ENCODE results near the gene IFI44. TPM values are rescaled to one million over a fixed set of nuclear protein-coding genes. Genes with fewer than 3 reads are reported as not detected.

The IFI44 gene
- total RNA-seq, 2 donors from 2014 or later, result 10.0 to 13.5 TPM

DNA sequence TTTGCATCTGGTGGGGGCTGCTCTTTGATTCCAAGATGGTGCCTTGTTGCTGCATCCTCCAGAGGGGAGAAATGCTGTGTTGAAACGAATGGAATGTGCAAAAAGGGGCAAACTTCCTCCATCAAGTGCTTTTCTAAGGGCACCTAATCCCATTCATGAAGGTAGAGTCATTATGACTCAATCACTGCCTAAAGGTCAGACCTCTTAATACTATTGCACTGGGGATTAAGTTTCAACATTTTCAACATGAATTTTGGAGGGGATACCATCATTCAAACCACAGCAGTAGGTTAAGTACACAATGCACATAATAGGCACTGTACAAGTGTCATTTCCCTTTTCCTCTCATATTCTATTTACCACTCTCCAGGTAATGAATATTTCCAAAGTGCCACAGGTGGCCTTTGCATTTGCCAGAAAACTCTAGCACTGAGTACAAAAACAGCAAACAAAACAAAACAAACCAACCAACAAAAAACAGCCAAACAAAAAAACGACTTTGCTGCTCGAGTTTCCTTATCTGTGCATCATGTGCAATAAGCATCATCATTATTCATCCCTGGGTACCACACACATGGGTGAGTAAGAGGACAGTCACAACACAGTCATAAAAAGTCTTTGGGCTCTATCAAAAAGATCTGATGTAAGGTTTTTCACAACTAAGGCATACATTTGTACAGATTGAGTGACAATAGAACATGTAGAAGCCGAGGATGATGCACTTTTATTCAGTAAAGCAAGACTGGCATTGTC is 42.5 kb downstream of the IFI44 start:
- H3K36me3 Mint-ChIP-seq, result no peaks in the 10 kb centered on the region
- DNase-seq (ENCODE audit: low spot score) (no peak), ATAC-seq (no peak)
- H3K27ac Mint-ChIP-seq, result no peak overlapping the region
- no peak overlapping the region for H3K4me3 Mint-ChIP-seq
- peaks cover 6% of the 10 kb centered on the region for H3K9me3 Mint-ChIP-seq
- peaks cover 12 to 20% of the 10 kb centered on the region in 2 donors for H3K27me3 Mint-ChIP-seq
- no peaks in the 10 kb centered on the region for H3K4me1 Mint-ChIP-seq (ENCODE audit: low read depth in 2 of 2)

- Mint-ChIP-seq H3K36me3 (peaks cover 15% of the 10 kb centered on the region), H3K9me3 (peaks cover 14% of the 10 kb centered on the region), H3K27me3 (peaks cover 0 to 9% of the 10 kb centered on the region in 2 donors), H3K4me3 (no peak overlapping the region), H3K27ac (no peak overlapping the region), H3K4me1 (ENCODE audit: low read depth in 2 of 2) (no peaks in the 10 kb centered on the region)
- DNase-seq (ENCODE audit: low spot score) (no peak), ATAC-seq (no peak)
Observed at GRCh38 chr1:78699813-78700212, 50.2 kb downstream of the IFI44 start.

- Mint-ChIP-seq H3K4me3 (no peak overlapping the region), H3K4me1 (ENCODE audit: low read depth in 2 of 2) (no peaks in the 10 kb centered on the region), H3K27ac (no peak overlapping the region), H3K9me3 (peaks cover 12% of the 10 kb centered on the region), H3K36me3 (peaks cover 15% of the 10 kb centered on the region), H3K27me3 (peaks cover 0 to 9% of the 10 kb centered on the region in 2 donors)
- DNase-seq (ENCODE audit: low spot score) (no peak), ATAC-seq (peak in 1 of 2 donors; percentile 20)
Observed at GRCh38 chr1:78702426-78702825, 52.8 kb downstream of the IFI44 start.

- peaks cover 15% of the 10 kb centered on the region for H3K36me3 Mint-ChIP-seq
- no peak overlapping the region for H3K27ac Mint-ChIP-seq
- H3K4me3 Mint-ChIP-seq, result no peak overlapping the region
- no peaks in the 10 kb centered on the region for H3K4me1 Mint-ChIP-seq (ENCODE audit: low read depth in 2 of 2)
- DNase-seq (ENCODE audit: low spot score) (no peak), ATAC-seq (no peak)
- peaks cover 0 to 9% of the 10 kb centered on the region in 2 donors for H3K27me3 Mint-ChIP-seq
- H3K9me3 Mint-ChIP-seq, result peaks cover 9% of the 10 kb centered on the region
Observed at GRCh38 chr1:78703806-78704205, 54.2 kb downstream of the IFI44 start.

DNA sequence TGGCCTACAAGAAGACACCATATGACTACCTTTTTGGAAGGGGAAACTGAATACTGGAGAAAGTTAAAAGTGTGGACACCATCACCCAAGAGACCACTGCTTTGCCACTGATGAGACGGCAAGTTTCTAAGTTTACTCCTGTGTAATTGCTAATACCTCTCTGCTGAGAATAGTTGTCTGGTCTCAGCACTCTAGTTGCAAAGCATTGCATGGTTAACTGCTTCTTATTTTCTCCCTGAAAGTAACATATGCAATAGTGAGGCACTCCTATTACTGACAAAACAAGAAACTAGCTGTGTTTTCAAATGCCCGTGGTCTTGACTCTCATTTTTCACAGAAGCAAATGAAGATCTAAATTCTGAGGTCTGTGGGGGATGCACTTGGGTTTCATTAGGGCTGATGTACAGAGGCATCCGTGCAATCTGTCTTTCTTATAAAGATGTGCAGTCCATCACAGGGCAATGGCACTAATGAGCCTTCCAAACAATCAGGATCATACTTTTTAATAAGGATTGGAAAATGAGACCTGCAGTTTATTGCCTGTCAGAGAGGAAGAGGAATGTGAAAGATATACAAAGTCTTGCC is 62.9 kb downstream of the IFI44 start:
- Mint-ChIP-seq H3K4me1 (ENCODE audit: low read depth in 2 of 2) (no peaks in the 10 kb centered on the region), H3K36me3 (no peaks in the 10 kb centered on the region), H3K9me3 (peaks cover 11% of the 10 kb centered on the region), H3K4me3 (no peak overlapping the region), H3K27me3 (peaks cover 0 to 5% of the 10 kb centered on the region in 2 donors), H3K27ac (no peak overlapping the region)
- no peak for DNase-seq (ENCODE audit: low spot score)
- ATAC-seq, result no peak

- peaks cover 9% of the 10 kb centered on the region for H3K9me3 Mint-ChIP-seq
- H3K27ac Mint-ChIP-seq, result no peak overlapping the region
Observed at GRCh38 chr1:78713297-78713696, 63.7 kb downstream of the IFI44 start.

More at GRCh38 chr1:78713297-78713696, 63.7 kb downstream of the IFI44 start:
- Mint-ChIP-seq H3K27me3 (peaks cover 0 to 5% of the 10 kb centered on the region in 2 donors), H3K4me1 (ENCODE audit: low read depth in 2 of 2) (no peaks in the 10 kb centered on the region), H3K4me3 (no peak overlapping the region), H3K36me3 (no peaks in the 10 kb centered on the region)
- no peak for DNase-seq (ENCODE audit: low spot score)
- no peak for ATAC-seq

Other genes starting within 250 kb of the IFI44 start
- not detected for gene PTGFR, start 158.9 kb upstream of the IFI44 start, total RNA-seq
- 1 to 10 TPM; 1.4 to 3.8 TPM for gene IFI44L, start 29.4 kb upstream of the IFI44 start, total RNA-seq